Neuron (in vitro differentiated cells): ENCODE measurements around the gene SEMA6C.

Experiments
- H2AFZ ChIP-seq: one replicate; pipeline ENCODE4 v1.6.1; 2013; ENCODE audit warnings: low read depth, mild to moderate bottlenecking, inconsistent platforms, low read length, moderate library complexity
- H3K27me3 ChIP-seq: one replicate; pipeline ENCODE4 v1.6.1; 2013; ENCODE audit warnings: low read length; ENCODE audit not compliant: insufficient read depth
- H3K36me3 ChIP-seq: one replicate; pipeline ENCODE4 v1.6.1; 2013; ENCODE audit warnings: low read length; ENCODE audit not compliant: insufficient read depth
- H3K4me1 ChIP-seq: one replicate; pipeline ENCODE4 v1.6.1; 2013; ENCODE audit warnings: low read length; ENCODE audit not compliant: insufficient read depth
- H3K4me3 ChIP-seq: 2 replicates; pipeline ENCODE4 v1.5.1; 2013; ENCODE audit warnings: mild to moderate bottlenecking, low read length, moderate library complexity
- H3K9me3 ChIP-seq: one replicate; pipeline ENCODE4 v1.6.1; 2013; ENCODE audit warnings: low read length

The SEMA6C gene

GRCh38 chr1:151147132-151147503, 687 bp upstream of the SEMA6C start:
- H3K4me1 ChIP-seq: peaks cover 36% of the 10 kb centered on the region
- H3K27me3 ChIP-seq: no peaks in the 10 kb centered on the region
- H3K9me3 ChIP-seq: no peaks in the 10 kb centered on the region
- H3K4me3 ChIP-seq: peak overlapping the region; percentile 77
- peak overlapping the region; percentile 20 for H2AFZ ChIP-seq
- peaks cover 4% of the 10 kb centered on the region for H3K36me3 ChIP-seq

- Histone ChIP-seq H2AFZ (peak overlapping the region; percentile 35), H3K27me3 (no peaks in the 10 kb centered on the region), H3K4me1 (peaks cover 36% of the 10 kb centered on the region), H3K36me3 (peaks cover 5% of the 10 kb centered on the region), H3K9me3 (no peaks in the 10 kb centered on the region), H3K4me3 (peak overlapping the region; percentile 77)
These were observed 389 bp downstream of the SEMA6C start for GRCh38 chr1:151146072-151146411.

GRCh38 chr1:151145304-151146071, 943 bp downstream of the SEMA6C start:
- peaks cover 5% of the 10 kb centered on the region for H3K36me3 ChIP-seq
- H2AFZ ChIP-seq: peak overlapping the region; percentile 35
- peaks cover 36% of the 10 kb centered on the region for H3K4me1 ChIP-seq
- H3K4me3 ChIP-seq: peak overlapping the region; percentile 77
- H3K27me3 ChIP-seq: no peaks in the 10 kb centered on the region
- H3K9me3 ChIP-seq: no peaks in the 10 kb centered on the region

- H2AFZ ChIP-seq: no peak overlapping the region
- H3K4me1 ChIP-seq: peaks cover 36% of the 10 kb centered on the region
- H3K4me3 ChIP-seq: peak overlapping the region; percentile 77
- H3K36me3 ChIP-seq: peaks cover 10% of the 10 kb centered on the region
- no peaks in the 10 kb centered on the region for H3K9me3 ChIP-seq
- no peaks in the 10 kb centered on the region for H3K27me3 ChIP-seq
These were observed 1.7 kb downstream of the SEMA6C start for GRCh38 chr1:151144474-151145303.

GRCh38 chr1:151143986-151144385, 2.4 kb downstream of the SEMA6C start:
- no peak overlapping the region for H3K4me3 ChIP-seq
- peaks cover 36% of the 10 kb centered on the region for H3K4me1 ChIP-seq
- no peak overlapping the region for H2AFZ ChIP-seq
- no peaks in the 10 kb centered on the region for H3K9me3 ChIP-seq
- peaks cover 17% of the 10 kb centered on the region for H3K36me3 ChIP-seq
- H3K27me3 ChIP-seq: no peaks in the 10 kb centered on the region

GRCh38 chr1:151143057-151143435, 3.4 kb downstream of the SEMA6C start:
- Histone ChIP-seq H3K36me3 (peaks cover 21% of the 10 kb centered on the region), H3K9me3 (no peaks in the 10 kb centered on the region), H3K27me3 (no peaks in the 10 kb centered on the region), H3K4me1 (peaks cover 36% of the 10 kb centered on the region), H3K4me3 (no peak overlapping the region), H2AFZ (no peak overlapping the region)

- H3K4me3 ChIP-seq: no peak overlapping the region
- peaks cover 26% of the 10 kb centered on the region for H3K36me3 ChIP-seq
- no peak overlapping the region for H2AFZ ChIP-seq
- no peaks in the 10 kb centered on the region for H3K9me3 ChIP-seq
- H3K4me1 ChIP-seq: peaks cover 33% of the 10 kb centered on the region
- H3K27me3 ChIP-seq: no peaks in the 10 kb centered on the region
These were observed 3.9 kb downstream of the SEMA6C start for GRCh38 chr1:151142411-151143056.

- Histone ChIP-seq H3K4me1 (no peaks in the 10 kb centered on the region), H3K9me3 (no peaks in the 10 kb centered on the region), H3K36me3 (peaks cover 67% of the 10 kb centered on the region), H3K27me3 (no peaks in the 10 kb centered on the region), H2AFZ (no peak overlapping the region), H3K4me3 (no peak overlapping the region)
These were observed 8.6 kb downstream of the SEMA6C start for GRCh38 chr1:151137789-151138188.

GRCh38 chr1:151135433-151136385, 10.7 kb downstream of the SEMA6C start:
- no peak overlapping the region for H2AFZ ChIP-seq
- no peaks in the 10 kb centered on the region for H3K27me3 ChIP-seq
- H3K4me1 ChIP-seq: no peaks in the 10 kb centered on the region
- H3K9me3 ChIP-seq: no peaks in the 10 kb centered on the region
- H3K4me3 ChIP-seq: no peak overlapping the region
- peaks cover 63% of the 10 kb centered on the region for H3K36me3 ChIP-seq

- Histone ChIP-seq H3K27me3 (no peaks in the 10 kb centered on the region), H3K4me1 (no peaks in the 10 kb centered on the region), H3K36me3 (peaks cover 60% of the 10 kb centered on the region), H2AFZ (no peak overlapping the region), H3K9me3 (no peaks in the 10 kb centered on the region), H3K4me3 (no peak overlapping the region)
These were observed 11.4 kb downstream of the SEMA6C start for GRCh38 chr1:151134991-151135390.

GRCh38 chr1:151134396-151134795, 12.0 kb downstream of the SEMA6C start:
- Histone ChIP-seq H3K4me1 (no peaks in the 10 kb centered on the region), H3K9me3 (no peaks in the 10 kb centered on the region), H3K36me3 (peaks cover 54% of the 10 kb centered on the region), H2AFZ (no peak overlapping the region), H3K27me3 (no peaks in the 10 kb centered on the region), H3K4me3 (no peak overlapping the region)

GRCh38 chr1:151133018-151133806, 13.2 kb downstream of the SEMA6C start:
- no peaks in the 10 kb centered on the region for H3K9me3 ChIP-seq

More at GRCh38 chr1:151133018-151133806, 13.2 kb downstream of the SEMA6C start:
- Histone ChIP-seq H3K4me1 (no peaks in the 10 kb centered on the region), H3K27me3 (no peaks in the 10 kb centered on the region), H3K36me3 (peaks cover 48% of the 10 kb centered on the region), H2AFZ (no peak overlapping the region), H3K4me3 (no peak overlapping the region)
